HCT116 (cell line): Measurements from ENCODE around the gene C16orf74. TPM values are rescaled to one million over a fixed set of nuclear protein-coding genes. Genes with fewer than 3 reads are reported as not detected.

Source experiments
- ATAC-seq: fragments of 200-7000 bp; cut with Tn5 transposase; 2 replicates; pipeline ENCODE4 v1.9.1; 2020; ENCODE audit warnings: mild to moderate bottlenecking, moderate library complexity
- BruUV-seq: library from RNA; stranded (reverse); fragments of 400-500 nt; replicated peaks from 2 replicates; lab custom pipeline; 2021; lab: Mats Ljungman, UMichigan
- CTCF ChIA-PET: fragments of 300-600 bp; sonication (Branson Sonifier 250); formaldehyde crosslinking; loops from one replicate; lab custom pipeline; 2021; ENCODE audit warnings: antibody characterized with exemption; lab: Charles Lee
- POLR2A ChIA-PET: fragments of 300-600, 350-600 bp; sonication (Branson Sonifier 250); formaldehyde crosslinking; loops from one replicate; lab custom pipeline; 2021; ENCODE audit warnings: antibody characterized with exemption; lab: Charles Lee
- RAD21 ChIA-PET, 2 experiments: fragments of 300-600 bp; sonication (Branson Sonifier 250); formaldehyde crosslinking; loops; one replicate each; lab custom pipeline; 2023; ENCODE audit warnings: low total read pairs in 2 of 2; ENCODE audit not compliant: uncharacterized antibody in 2 of 2, unreplicated experiment in 2 of 2, low non-redundant PET in 1 of 2; lab: Charles Lee
- DNase-seq: peaks from one replicate; pipeline ENCODE4 v3.0.0-alpha.2; 2010; ENCODE audit warnings: low read depth, low spot score
- H2AFZ ChIP-seq: fragments of 200-600 bp; shearing (Covaris generic), sonication (generic); 2 replicates; pipeline ENCODE4 v1.6.1; 2017; ENCODE audit warnings: low read depth, mixed run types, mixed read lengths, antibody characterized with exemption, low read length; ENCODE audit not compliant: poor library complexity, severe bottlenecking
- H3K27ac ChIP-seq: 2 replicates; pipeline ENCODE4 v1.5.1; 2012; ENCODE audit warnings: low read depth, low read length
- H3K27me3 ChIP-seq: fragments of 200-600 bp; sonication (generic); 2 replicates; pipeline ENCODE4 v1.6.1; 2016; ENCODE audit warnings: mixed run types, low read length, mixed read lengths; ENCODE audit not compliant: insufficient read depth
- H3K36me3 ChIP-seq, 2 experiments: fragments of 200-500 bp in 1 of 2; fragments of 200-600 bp in 1 of 2; sonication (Bioruptor generic) in 1 of 2; sonication (generic) in 1 of 2; 2 replicates each; pipeline versions ENCODE4 v1.5.1 to v1.6.1; 2014 to 2016; ENCODE audit warnings: low read length in 2 of 2, inconsistent platforms in 1 of 2, mixed read lengths in 1 of 2, mixed run types in 1 of 2; ENCODE audit not compliant: insufficient read depth in 2 of 2, control insufficient read depth in 1 of 2
- H3K4me1 ChIP-seq, 2 experiments: fragments of 200-600 bp in 1 of 2; sonication (generic) in 1 of 2; 2 replicates each; pipeline versions ENCODE4 v1.5.1 to v1.6.1; 2012 to 2017; ENCODE audit warnings: low read length in 2 of 2, inconsistent platforms in 1 of 2, mild to moderate bottlenecking in 1 of 2, mixed read lengths in 1 of 2, mixed run types in 1 of 2, moderate library complexity in 1 of 2; ENCODE audit not compliant: insufficient read depth in 2 of 2, control insufficient read depth in 1 of 2
- H3K4me2 ChIP-seq: fragments of 200-600 bp; sonication (generic); 2 replicates; pipeline ENCODE4 v1.6.1; 2017; ENCODE audit warnings: mixed run types, low read length, mixed read lengths
- H3K4me3 ChIP-seq, 2 experiments: fragments of 200-600 bp in 1 of 2; sonication (generic) in 1 of 2; replicated peaks in 1 of 2; 2 replicates each; pipeline ENCODE4 v1.5.1; 2011 to 2016; ENCODE audit warnings: low read length in 2 of 2, control low read depth in 1 of 2, low read depth in 1 of 2, mild to moderate bottlenecking in 1 of 2, mixed read lengths in 1 of 2, mixed run types in 1 of 2
- H3K79me2 ChIP-seq: fragments of 200-600 bp; sonication (generic); 2 replicates; pipeline ENCODE4 v1.6.1; 2017; ENCODE audit warnings: mild to moderate bottlenecking, mixed run types, low read length, moderate library complexity, mixed read lengths; ENCODE audit not compliant: insufficient read depth
- H3K9ac ChIP-seq: fragments of 200-600 bp; sonication (generic); 2 replicates; pipeline ENCODE4 v1.6.1; 2016; ENCODE audit warnings: low read length, mixed read lengths
- H3K9me2 ChIP-seq: fragments of 200-600 bp; sonication (generic), shearing (Covaris generic); 2 replicates; pipeline ENCODE4 v1.6.1; 2017; ENCODE audit warnings: mixed run types, mild to moderate bottlenecking, moderate library complexity; ENCODE audit not compliant: insufficient read depth
- H3K9me3 ChIP-seq, 2 experiments: fragments of 200-500 bp in 1 of 2; fragments of 200-600 bp in 1 of 2; sonication (Bioruptor generic) in 1 of 2; sonication (generic) in 1 of 2; 2 replicates each; pipeline ENCODE4 v1.6.1; 2014 to 2017; ENCODE audit warnings: low read length in 2 of 2, mixed read lengths in 2 of 2, inconsistent platforms in 1 of 2, low read depth in 1 of 2, mild to moderate bottlenecking in 1 of 2, mixed run types in 1 of 2, moderate library complexity in 1 of 2; ENCODE audit not compliant: control insufficient read depth in 1 of 2, insufficient read depth in 1 of 2
- H4K20me1 ChIP-seq: fragments of 200-600 bp; sonication (generic), shearing (Covaris generic); 2 replicates; pipeline ENCODE4 v1.6.1; 2017; ENCODE audit warnings: mixed run types, mild to moderate bottlenecking, moderate library complexity; ENCODE audit not compliant: insufficient read depth
- CBX3 ChIP-seq: IDR thresholded peaks from 2 replicates; pipeline ENCODE4 v1.6.1; 2012; ENCODE audit warnings: low read depth
- CEBPB ChIP-seq: IDR thresholded peaks from 2 replicates; pipeline ENCODE4 v1.6.1; 2012; ENCODE audit warnings: low read depth
- CTCF ChIP-seq, 3 experiments: fragments of 200-600 bp in 1 of 3; sonication (generic) in 1 of 3; IDR thresholded peaks in 2 of 3; conservative IDR thresholded peaks in 1 of 3; 2 replicates each; pipeline ENCODE4 v1.5.1; 2012 to 2017; ENCODE audit warnings: low read depth in 2 of 3, low read length in 2 of 3, antibody characterized with exemption in 1 of 3, borderline replicate concordance in 1 of 3, control low read depth in 1 of 3, mild to moderate bottlenecking in 1 of 3, mixed read lengths in 1 of 3, mixed run types in 1 of 3, moderate library complexity in 1 of 3; ENCODE audit not compliant: insufficient read depth in 1 of 3
- EGR1 ChIP-seq: IDR thresholded peaks from 2 replicates; pipeline ENCODE4 v1.6.1; 2012; ENCODE audit warnings: low read depth
- ELF1 ChIP-seq: IDR thresholded peaks from 2 replicates; pipeline ENCODE4 v1.6.1; 2012; ENCODE audit warnings: low read depth, borderline replicate concordance
- EZH2 ChIP-seq: fragments of 200-600 bp; sonication (generic); IDR thresholded peaks from 2 replicates; pipeline ENCODE4 v1.6.1; 2017; ENCODE audit warnings: antibody characterized with exemption, mixed run types
- EZH2phosphoT487 ChIP-seq: fragments of 200-600 bp; IDR thresholded peaks from 2 replicates; pipeline ENCODE4 v1.6.1; 2018; ENCODE audit warnings: antibody characterized with exemption, borderline replicate concordance
- FOSL1 ChIP-seq: IDR thresholded peaks from 2 replicates; pipeline ENCODE4 v1.6.1; 2012; ENCODE audit warnings: low read depth
- JUND ChIP-seq: IDR thresholded peaks from 2 replicates; pipeline ENCODE4 v1.6.1; 2012
- MAX ChIP-seq: IDR thresholded peaks from 2 replicates; pipeline ENCODE4 v1.6.1; 2012
- POLR2A ChIP-seq: IDR thresholded peaks from 2 replicates; pipeline ENCODE4 v1.7.0; 2011; ENCODE audit warnings: borderline replicate concordance; ENCODE audit not compliant: insufficient read depth, insufficient read length; ENCODE audit errors: extremely low read depth
- POLR2AphosphoS5 ChIP-seq: IDR thresholded peaks from 2 replicates; pipeline ENCODE4 v1.6.1; 2011; ENCODE audit warnings: mild to moderate bottlenecking, low read depth, low read length, moderate library complexity
- REST ChIP-seq: IDR thresholded peaks from 2 replicates; pipeline ENCODE4 v1.6.1; 2012; ENCODE audit warnings: low read depth
- SIN3A ChIP-seq: IDR thresholded peaks from 2 replicates; pipeline ENCODE4 v1.6.1; 2012; ENCODE audit warnings: low read depth
- SP1 ChIP-seq: IDR thresholded peaks from 2 replicates; pipeline ENCODE4 v1.6.1; 2012; ENCODE audit warnings: low read depth
- SRF ChIP-seq: IDR thresholded peaks from 2 replicates; pipeline ENCODE4 v1.6.1; 2012; ENCODE audit warnings: low read depth
- YY1 ChIP-seq: IDR thresholded peaks from 2 replicates; pipeline ENCODE4 v1.6.1; 2011; ENCODE audit warnings: low read length, low read depth, moderate library complexity, mild to moderate bottlenecking; ENCODE audit not compliant: insufficient replicate concordance; ENCODE audit errors: extremely low read depth
- ZBTB33 ChIP-seq: IDR thresholded peaks from 2 replicates; pipeline ENCODE4 v1.6.1; 2011; ENCODE audit warnings: mild to moderate bottlenecking, low read length, moderate library complexity; ENCODE audit not compliant: insufficient replicate concordance; ENCODE audit errors: extremely low read depth
- ZNF274 ChIP-seq: fragments of 200-500 bp; sonication (Bioruptor generic); IDR thresholded peaks from 2 replicates; pipeline ENCODE4 v1.6.1; 2014; ENCODE audit warnings: mild to moderate bottlenecking, low read depth, low read length, inconsistent platforms
- intact Hi-C: fragments of 100-400 bp; cut with micrococcal nuclease; formaldehyde crosslinking; loops from 2 replicates; pipeline ENCODE4 v1.10.0; 2022
- total RNA-seq: library from RNA; stranded (reverse); gene quantifications from one replicate; pipeline ENCODE4 v1.2.1, GENCODE V29; 2021; ENCODE audit not compliant: unreplicated experiment
- TF ChIP-seq, protein P1 (sequence below): IDR thresholded peaks from 2 replicates; pipeline ENCODE4 v1.6.1; 2012

C16orf74 gene
- total RNA-seq, 1 experiment from 2014 or later = 30.0 TPM

DNA sequence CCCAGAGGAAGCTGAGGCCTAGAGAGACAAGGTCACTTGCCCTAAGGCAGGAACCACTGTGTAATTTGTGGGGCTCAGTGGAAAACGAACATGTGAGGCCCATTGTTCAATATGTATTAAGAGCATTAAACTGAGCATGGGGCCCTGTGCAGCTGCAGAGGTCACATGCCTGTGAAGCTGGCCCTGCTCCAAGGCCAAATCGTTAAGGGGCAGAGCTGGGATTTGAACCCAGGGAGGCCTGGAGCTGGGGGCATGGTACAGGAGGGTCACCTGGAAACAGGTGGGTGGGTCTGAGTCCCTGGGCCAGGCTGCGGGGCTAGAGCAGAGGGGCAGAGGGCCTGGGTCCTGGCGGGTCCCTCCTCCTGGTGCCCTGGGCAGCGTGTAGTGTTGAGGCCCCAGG is 19.7 kb downstream of the C16orf74 start:
- H3K9me2 ChIP-seq = no peaks in the 10 kb centered on the region
- no peak overlapping the region for H3K4me2 ChIP-seq
- no peaks in the 10 kb centered on the region for H3K27me3 ChIP-seq
- H4K20me1 ChIP-seq = no peaks in the 10 kb centered on the region
- ATAC-seq = no peak
- no peak overlapping the region for H3K9ac ChIP-seq
- no peak overlapping the region for H3K27ac ChIP-seq
- no peaks in the 10 kb centered on the region; the same call in 1 of the 2 replicates for H3K79me2 ChIP-seq
- ChIA-PET CTCF (no interaction called here), POLR2A (no interaction called here), RAD21 (no interaction called here)
- intact Hi-C loops = no loop called here
- peaks cover 0 to 6% of the 10 kb centered on the region in 2 experiments; a peak in 1 of 4 replicates for H3K36me3 ChIP-seq
- no peak for DNase-seq
- no peak overlapping the region for H3K4me3 ChIP-seq
- no peak overlapping the region for H2AFZ ChIP-seq
- H3K4me1 ChIP-seq = no peaks in the 10 kb centered on the region
- H3K9me3 ChIP-seq = no peaks in the 10 kb centered on the region
- BruUV-seq = no TSS peak
- TF ChIP-seq CTCF (IDR thresholded peaks at IDR 0.05 in 2 of 3, conservative IDR thresholded peaks at IDR 0.05 in 1 of 3; ENCODE audit: borderline replicate concordance in 1 of 3, insufficient read depth in 1 of 3, low read depth in 2 of 3, low read length in 2 of 3) (no peak), YY1 (no peak), EZH2phosphoT487 (no peak), MAX (no peak), EGR1 (no peak), ZNF274 (no peak), ELF1 (no peak), CEBPB (no peak), REST (no peak), ZBTB33 (no peak), EZH2 (no peak), SP1 (no peak), SIN3A (no peak), FOSL1 (no peak), POLR2A (no peak), POLR2AphosphoS5 (no peak), CBX3 (no peak), JUND (no peak), SRF (no peak)
- TF ChIP-seq, protein P1, sequence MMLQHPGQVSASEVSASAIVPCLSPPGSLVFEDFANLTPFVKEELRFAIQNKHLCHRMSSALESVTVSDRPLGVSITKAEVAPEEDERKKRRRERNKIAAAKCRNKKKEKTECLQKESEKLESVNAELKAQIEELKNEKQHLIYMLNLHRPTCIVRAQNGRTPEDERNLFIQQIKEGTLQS = no peak
